GM12873 (cell line): ENCODE data around the gene KDM4C.

ENCODE experiments used
- CTCF ChIP-seq: IDR thresholded peaks from 2 replicates; pipeline ENCODE4 v1.5.1; 2012; ENCODE audit warnings: low read depth, mild to moderate bottlenecking, moderate library complexity, low read length, control low read depth; ENCODE audit not compliant: insufficient read depth; ENCODE audit errors: missing control alignments

Gene KDM4C

GRCh38 chr9:7212101-7212500 is 454.3 kb downstream of the KDM4C start:
- TF ChIP-seq CTCF = no peak

DNA sequence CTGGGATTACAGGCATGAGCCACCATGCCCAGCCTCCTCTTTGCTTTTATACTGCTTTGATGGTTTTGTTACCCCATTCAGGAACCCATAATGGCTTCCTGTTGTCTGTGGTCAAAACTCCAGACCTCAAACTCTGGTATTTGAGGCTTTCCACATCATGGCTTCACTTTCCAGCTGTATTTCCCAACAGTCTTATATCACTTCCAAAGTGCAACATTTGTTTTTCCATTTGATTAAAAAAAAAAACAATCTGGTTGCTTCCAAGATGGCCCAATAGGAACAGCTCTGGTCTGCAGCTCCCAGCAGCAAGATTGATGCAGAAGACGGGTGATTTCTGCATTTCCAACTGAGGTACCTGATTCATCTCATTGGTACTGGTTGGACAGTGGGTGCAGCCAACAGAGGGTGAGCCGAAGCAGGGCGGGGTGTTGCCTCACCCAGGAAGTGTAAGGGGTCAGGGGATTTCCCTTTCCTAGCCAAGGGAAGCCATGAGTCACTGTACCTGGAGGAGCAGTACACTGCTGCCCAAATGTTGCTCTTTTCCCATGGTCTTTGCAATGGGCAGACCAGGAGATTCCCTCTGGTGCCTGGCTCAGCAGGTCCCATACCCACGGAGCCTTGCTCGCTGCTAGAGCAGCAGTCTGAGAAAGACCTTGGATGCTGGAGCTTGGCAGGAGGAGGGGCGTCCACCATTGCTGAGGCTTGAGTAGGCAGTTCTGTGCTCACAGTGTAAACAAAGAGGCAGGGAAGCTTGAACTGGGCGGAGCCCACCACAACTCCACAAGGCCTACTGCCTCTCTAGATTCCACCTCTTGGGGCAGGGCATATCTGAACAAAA is 458.4 kb downstream of the KDM4C start:
- no peak for TF ChIP-seq CTCF

DNA sequence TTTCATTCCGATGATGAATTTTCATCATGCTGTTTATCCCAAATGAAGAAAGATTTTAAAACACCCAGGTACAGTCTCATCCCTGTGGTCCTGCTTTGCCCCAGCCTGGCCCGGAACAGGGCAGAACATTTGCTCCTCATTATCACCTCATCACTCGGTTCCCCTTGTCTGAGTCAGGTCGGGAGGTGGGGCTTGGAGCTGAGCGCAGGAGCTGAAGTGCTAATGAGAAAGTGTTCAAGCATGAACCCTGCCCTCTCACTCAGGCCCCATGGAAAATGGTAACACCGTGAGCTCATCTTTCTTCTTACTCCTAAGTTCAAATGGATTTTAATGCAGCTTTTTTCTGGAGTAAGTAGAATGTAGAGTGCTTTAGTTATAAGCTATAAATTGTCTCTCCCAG is 466.2 kb downstream of the KDM4C start:
- TF ChIP-seq CTCF = no peak
